Activated B cell treated with CpG ODN at 0.5 μM for 24 hours (primary cell): ENCODE data around the gene IPPK. TPM values are rescaled to one million over a fixed set of nuclear protein-coding genes. Genes with fewer than 3 reads are reported as not detected.

Source experiments
- ATAC-seq: fragments of 200-7000 bp; cut with Tn5 transposase; one replicate; pipeline ENCODE4 v1.10.0; 2021; ENCODE audit warnings: low read depth, mild to moderate bottlenecking, moderate library complexity
- CTCF ChIA-PET: fragments of 350-600 bp; sonication (Branson Sonifier 250); formaldehyde crosslinking; loops from one replicate; lab custom pipeline; 2021; ENCODE audit warnings: antibody characterized with exemption; lab: Charles Lee
- POLR2A ChIA-PET: fragments of 350-600 bp; sonication (Branson Sonifier 250); formaldehyde crosslinking; loops from one replicate; lab custom pipeline; 2021; ENCODE audit warnings: antibody characterized with exemption; lab: Charles Lee
- DNase-seq: peaks from one replicate; pipeline ENCODE4 v3.0.0; 2022
- H3K27ac Mint-ChIP-seq: one replicate; pipeline ENCODE4 v1.8.0; 2020; ENCODE audit warnings: mixed read lengths
- H3K27me3 Mint-ChIP-seq: one replicate; pipeline ENCODE4 v1.8.0; 2021; ENCODE audit warnings: mixed read lengths
- H3K36me3 Mint-ChIP-seq: one replicate; pipeline ENCODE4 v1.8.0; 2021; ENCODE audit warnings: low read depth, mixed read lengths
- H3K4me1 Mint-ChIP-seq: one replicate; pipeline ENCODE4 v1.8.0; 2021; ENCODE audit warnings: mixed read lengths
- H3K4me3 Mint-ChIP-seq: one replicate; pipeline ENCODE4 v1.8.0; 2020; ENCODE audit warnings: mild to moderate bottlenecking, mixed read lengths
- H3K9me3 Mint-ChIP-seq: one replicate; pipeline ENCODE4 v1.8.0; 2020; ENCODE audit warnings: mixed read lengths
- CTCF ChIP-seq: fragments of 200-600 bp; IDR thresholded peaks from one replicate; pipeline ENCODE4 v1.8.0; 2022; ENCODE audit warnings: antibody characterized with exemption, mild to moderate bottlenecking
- intact Hi-C: fragments of 100-400 bp; cut with micrococcal nuclease; formaldehyde crosslinking; loops from one replicate; pipeline ENCODE4 v1.15.1; 2024
- total RNA-seq: library from RNA; stranded (reverse); gene quantifications from 2 replicates; pipeline ENCODE4 v1.2.3, GENCODE V29; 2022

Gene IPPK
- total RNA-seq, 1 donor from 2014 or later = 9.7 TPM

GRCh38 chr9:92564982-92565381 is 104.9 kb downstream of the IPPK start:
- POLR2A ChIA-PET = interaction anchor here (0.6 kb wide), 1 partner anchor 11 kb away, joined by 6 read pairs; no protein-coding TSS in a partner anchor
- CTCF ChIA-PET = no interaction called here
- no peaks in the 10 kb centered on the region for H3K27me3 Mint-ChIP-seq
- no peaks in the 10 kb centered on the region for H3K4me1 Mint-ChIP-seq
- no peak overlapping the region for H3K27ac Mint-ChIP-seq
- intact Hi-C loops = no loop called here
- peaks cover 2% of the 10 kb centered on the region for H3K36me3 Mint-ChIP-seq
- no peak overlapping the region for H3K4me3 Mint-ChIP-seq
- DNase-seq (no peak), ATAC-seq (no peak)
- TF ChIP-seq CTCF = no peak
- peaks cover 8% of the 10 kb centered on the region for H3K9me3 Mint-ChIP-seq

- ChIA-PET CTCF (no interaction called here), POLR2A (interaction anchor here (0.6 kb wide), 1 partner anchor 11 kb away, joined by 6 read pairs; no protein-coding TSS in a partner anchor)
- no peaks in the 10 kb centered on the region for H3K27me3 Mint-ChIP-seq
- no peak overlapping the region for H3K4me3 Mint-ChIP-seq
- no peaks in the 10 kb centered on the region for H3K4me1 Mint-ChIP-seq
- DNase-seq (no peak), ATAC-seq (no peak)
- H3K27ac Mint-ChIP-seq = no peak overlapping the region
- intact Hi-C loops = no loop called here
- no peak for TF ChIP-seq CTCF
- H3K9me3 Mint-ChIP-seq = peaks cover 8% of the 10 kb centered on the region
- H3K36me3 Mint-ChIP-seq = peaks cover 2% of the 10 kb centered on the region
Measured at GRCh38 chr9:92564504-92564903, 105.4 kb downstream of the IPPK start.

Other genes with a start within 250 kb of the IPPK start
- not detected in 2 replicates for gene OMD, start 245.7 kb downstream of the IPPK start, total RNA-seq
- not detected in 2 replicates for gene ASPN, start 187.6 kb downstream of the IPPK start, total RNA-seq
- not detected in 2 replicates for gene ECM2, start 134.1 kb downstream of the IPPK start, total RNA-seq
- gene BICD2, start 94.7 kb upstream of the IPPK start, total RNA-seq = 19.5 and 22.5 TPM in 2 replicates
- 12.2 and 14.0 TPM in 2 replicates for gene ZNF484, start 207.9 kb upstream of the IPPK start, total RNA-seq